Stimulated activated CD4-positive, alpha-beta T cell treated with anti-CD3 and anti-CD28 coated beads, Interleukin-4, amount 100 ng/mL, for 24 hours (primary cell): ENCODE data around the gene DHX34.
A peak's percentile ranks its signal among the peaks of the same experiment; 100 is the strongest.
"Not testable (repeated sequence)": the region's sequence is repeated elsewhere in the genome, so short reads cannot be mapped to it uniquely, and the experiment has no call there.

Experiments
- DNase-seq: peaks from one replicate; pipeline ENCODE4 v3.0.0-alpha.2; 2020

Gene DHX34

DNA sequence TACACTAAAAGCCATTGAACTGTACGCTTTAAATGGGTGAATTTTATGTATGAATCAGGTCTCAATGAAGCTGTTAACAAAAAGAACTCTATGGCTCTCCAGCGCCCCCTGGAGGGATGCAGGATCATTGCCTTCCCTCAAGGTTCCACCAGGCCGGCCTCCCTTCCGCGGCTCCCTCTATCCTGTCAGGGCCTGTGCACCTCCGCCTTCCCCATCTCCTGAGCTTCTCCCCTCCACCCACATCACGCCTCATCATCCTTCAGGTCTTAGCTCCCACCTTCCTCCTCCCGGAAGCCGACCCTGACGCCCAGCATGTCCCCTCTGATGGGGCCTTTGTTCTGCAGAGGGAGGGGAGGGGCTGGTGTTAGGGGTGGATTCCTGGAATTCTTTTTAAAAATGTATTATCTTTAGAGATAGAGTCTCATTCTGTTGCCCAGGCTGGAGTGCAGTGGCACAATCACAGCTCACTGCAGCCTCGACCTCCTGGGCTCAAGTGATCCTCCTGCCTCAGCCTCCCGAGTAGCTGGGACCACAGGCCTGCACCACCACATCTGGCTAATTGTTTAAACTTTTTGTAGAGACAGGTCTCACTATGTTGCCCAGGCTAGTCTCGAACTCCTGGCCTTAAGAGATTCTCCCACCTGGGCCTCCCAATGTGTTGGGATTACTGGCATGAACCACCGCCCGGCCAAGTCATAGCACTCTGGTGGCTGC, 42.6 kb downstream of the DHX34 start:
- peak; percentile 87 for DNase-seq

DNA sequence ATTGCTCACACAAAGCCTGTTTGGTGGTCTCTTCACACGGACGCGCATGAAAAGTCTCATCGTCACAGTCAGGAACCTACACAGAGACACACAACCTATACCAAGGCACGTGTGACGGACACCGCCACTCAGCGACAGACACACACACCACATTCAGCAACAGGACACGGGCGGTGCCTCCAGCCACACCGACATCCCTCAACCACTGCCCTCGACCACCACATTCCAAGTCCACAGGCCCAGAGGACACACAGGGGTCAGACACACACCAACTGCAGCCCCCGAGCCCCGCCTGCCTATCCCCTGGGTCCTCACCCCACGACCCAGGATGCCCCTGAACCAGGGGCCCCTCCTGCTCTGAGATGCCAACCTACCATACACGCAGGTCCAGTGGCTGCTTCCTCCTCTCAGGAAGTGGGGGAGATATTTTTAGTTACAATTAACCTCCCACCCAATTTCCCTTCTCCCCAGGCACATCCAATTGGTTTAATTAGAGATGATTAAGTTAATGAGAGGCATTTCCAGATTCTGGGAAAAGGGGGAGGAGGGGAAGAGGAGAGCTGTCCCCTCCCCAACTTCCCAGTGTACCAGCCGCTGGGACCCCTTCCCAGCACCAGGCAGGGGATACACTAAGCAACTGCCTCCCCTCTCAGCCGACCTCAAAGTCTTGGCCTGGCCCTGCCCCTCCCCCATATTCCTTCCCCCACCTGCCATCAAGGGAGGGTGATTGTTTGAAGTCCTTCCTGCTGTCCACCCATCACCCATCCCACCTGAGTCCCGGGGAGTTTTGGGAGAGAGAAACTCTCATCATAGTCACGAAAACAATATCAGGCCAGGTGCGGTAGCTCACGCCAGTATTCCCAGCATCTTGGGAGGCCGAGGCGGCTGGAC, 49.8 kb downstream of the DHX34 start:
- no peak for DNase-seq

DNA sequence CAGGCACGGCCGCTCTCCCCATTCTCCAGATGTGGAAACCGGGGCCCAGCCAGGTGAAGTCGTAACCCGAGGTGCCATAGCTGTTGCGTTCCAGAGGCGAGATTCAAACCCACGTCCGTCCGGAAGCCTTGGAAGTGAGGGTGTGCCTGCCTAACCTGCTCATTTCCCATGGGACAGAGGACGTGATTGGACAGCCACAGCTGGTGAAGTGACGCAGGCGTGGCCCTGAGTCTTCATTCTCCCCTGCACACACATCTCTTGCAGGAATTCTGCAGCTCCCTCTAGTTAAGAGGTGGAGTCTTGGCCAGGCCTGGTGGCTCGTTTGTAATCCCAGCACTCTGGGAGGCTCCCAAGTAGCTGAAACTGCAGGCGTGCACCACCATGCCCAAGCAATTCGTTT, 53.4 kb downstream of the DHX34 start:
- no peak for DNase-seq

DNA sequence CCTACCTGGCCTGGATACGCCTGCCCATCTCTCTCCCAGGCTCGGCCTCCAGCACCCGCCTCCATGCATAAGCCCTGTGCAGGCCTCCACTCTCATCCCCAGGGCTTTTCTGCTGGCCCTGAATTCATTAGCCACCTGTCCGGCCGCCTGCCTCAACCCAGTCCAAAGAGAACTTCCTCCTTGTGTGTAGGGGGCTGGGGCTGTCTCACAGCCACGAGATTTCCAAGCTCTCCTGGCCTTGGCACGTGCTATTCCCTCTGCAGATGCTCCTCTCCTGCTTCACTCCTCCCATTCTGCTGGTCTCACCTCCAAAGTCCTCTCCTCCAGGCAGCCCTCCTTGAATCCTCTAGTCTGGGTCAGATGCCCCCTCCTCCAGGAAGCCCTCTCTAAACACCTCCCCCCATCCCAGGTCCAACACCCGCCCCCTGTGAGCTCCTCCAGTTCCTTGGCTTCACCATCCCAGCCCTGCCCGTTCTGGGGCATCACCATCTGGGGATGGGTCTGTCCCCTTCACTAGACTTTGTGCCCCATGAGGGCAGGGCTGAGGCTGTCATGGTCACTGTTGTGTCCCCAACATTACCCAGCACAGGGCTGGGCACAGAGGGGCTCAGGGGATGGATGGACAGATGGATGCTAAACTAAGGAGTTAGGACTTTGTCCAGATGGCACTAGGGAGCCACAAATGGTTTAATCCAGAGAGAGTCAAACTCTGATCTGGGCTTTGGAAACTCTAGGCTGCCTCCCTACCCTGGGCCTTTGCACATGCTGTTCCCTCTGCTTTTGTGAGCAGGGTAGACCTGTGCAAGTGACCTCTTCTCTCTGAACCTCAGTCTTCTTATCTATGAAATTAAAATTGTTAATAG, 55.5 kb downstream of the DHX34 start:
- no peak for DNase-seq

DNA sequence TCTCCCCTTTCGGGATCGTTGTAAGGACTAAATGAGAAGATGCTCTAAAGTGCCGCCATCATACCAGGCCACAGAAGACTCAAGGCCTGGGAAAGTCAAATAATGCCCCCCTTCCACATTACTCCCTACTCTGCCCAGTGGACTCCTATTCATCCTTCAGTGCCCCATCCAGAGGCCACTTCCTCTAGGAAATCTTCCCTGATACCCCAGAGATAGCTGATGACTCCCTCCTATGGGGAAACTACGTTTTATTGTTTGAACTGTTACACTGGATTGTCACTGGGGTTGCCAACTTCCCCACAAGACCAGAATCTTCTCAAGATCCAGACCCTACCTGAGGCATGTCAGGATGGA, 56.1 kb downstream of the DHX34 start:
- DNase-seq = no peak

DNA sequence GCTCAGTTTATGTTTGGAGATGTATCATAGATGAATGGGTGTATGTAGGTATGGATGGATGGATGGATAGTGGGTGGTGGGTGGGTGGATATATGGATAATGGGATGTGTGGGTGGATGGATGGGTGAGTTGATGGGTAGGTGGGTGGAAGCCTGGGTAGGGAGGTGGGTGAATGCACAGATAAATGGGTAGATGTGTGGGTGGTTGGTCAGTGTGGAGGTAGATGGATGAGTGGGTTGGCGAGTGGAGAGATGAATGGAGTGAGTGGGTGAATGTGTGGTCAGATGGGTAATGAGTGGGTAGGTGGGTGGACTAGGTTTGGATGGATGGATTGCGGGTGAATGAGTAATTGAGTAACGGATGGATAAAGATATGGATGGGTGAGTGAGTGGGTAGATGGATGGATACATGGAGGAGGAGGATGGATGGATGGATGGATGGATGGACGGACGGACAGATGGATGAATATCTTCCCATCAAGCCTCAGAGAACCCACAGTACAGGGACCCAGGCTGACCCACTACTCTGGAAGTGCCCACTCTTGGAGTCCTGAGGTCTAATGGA, 56.8 kb downstream of the DHX34 start:
- no peak for DNase-seq

DNA sequence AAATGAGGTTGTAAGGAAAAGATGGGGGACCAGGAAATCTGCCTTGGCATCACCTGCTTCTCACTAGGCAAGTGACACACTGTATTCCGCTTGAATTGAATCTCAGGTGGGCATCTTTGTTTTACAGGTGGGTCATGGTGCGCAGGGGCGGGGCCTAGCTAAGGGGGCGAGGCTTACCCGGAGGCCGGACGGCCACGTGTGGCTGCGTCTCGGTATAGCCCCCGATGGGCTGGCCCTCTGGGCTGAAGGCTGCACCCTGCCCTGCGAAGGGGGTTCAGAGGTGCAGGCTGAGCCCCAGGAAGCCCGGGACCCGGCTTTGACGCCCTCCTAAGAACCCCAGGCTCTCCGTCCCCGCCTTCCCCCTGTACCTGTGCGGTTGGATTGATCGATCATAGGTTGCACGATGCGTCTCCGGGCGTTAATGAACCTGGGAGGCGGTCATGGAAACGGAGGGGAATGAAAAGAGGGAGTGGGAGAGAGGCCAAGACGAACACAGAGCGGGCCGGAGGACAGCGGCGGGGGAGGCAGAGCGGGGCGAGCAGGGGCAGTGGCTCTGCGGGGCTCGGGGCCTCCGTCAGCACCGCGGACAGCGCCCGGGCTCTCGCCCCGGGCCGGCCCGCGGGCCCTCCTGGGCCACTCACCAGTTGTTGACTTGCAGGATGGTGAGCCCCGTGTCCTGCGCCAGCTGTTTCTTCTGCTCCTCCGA, 57.7 kb downstream of the DHX34 start:
- DNase-seq = no peak

DNA sequence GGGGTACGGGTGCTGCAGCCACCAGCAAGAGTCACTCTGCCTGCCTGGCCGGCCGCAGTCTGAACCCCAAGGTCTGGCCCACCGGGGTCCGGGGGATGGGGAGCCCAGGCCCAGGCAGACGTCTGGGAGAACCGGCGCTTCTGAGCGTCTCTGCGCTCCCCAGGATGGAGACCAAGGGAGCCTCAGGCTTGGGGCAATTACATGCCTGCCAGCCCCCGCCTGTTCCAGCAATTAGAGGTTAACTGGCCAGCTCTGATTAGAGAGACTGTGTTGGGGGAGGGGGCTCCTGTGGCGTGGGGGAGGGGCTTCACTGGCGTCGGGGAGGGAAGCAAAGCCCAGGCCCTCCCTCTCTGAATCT, 58.3 kb downstream of the DHX34 start:
- no peak for DNase-seq

DNA sequence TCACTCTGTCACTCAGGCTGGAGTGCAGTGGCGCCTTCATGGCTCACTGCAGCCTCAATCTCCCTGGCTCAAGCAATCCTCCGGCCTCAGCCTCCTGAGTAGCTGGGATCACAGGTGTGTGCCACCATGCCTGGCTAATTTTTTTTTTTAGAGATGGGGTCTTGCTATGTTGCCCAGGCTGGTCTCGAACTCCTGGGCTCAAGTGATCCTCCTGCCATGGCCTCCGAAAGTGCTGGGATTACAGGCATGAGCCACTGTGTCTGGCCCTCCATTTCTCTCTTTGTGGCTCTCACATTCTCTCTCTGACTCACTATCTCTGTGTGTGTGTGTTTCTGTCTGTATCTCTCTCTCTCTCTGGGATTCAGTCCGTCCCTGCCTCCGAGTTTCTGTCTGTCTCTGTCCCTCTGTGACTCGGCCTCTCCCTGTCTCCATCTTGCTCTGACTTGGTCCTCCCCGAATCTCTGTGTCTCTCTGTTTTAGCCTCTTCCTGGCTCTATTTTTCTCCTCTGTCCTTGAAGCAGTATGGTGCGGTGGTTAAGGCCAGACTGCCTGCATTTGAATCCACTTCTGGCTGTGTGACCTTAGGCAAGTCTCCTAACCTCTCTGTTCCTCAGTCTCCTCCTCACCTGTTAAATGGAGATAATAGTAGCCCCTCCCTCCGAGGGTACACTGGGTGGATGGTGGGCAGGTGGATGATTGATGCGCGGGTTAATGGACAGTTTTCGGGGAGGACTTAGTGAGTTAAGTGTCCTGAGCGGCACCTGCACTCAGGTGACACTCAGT, 59.2 kb downstream of the DHX34 start:
- no peak for DNase-seq

DNA sequence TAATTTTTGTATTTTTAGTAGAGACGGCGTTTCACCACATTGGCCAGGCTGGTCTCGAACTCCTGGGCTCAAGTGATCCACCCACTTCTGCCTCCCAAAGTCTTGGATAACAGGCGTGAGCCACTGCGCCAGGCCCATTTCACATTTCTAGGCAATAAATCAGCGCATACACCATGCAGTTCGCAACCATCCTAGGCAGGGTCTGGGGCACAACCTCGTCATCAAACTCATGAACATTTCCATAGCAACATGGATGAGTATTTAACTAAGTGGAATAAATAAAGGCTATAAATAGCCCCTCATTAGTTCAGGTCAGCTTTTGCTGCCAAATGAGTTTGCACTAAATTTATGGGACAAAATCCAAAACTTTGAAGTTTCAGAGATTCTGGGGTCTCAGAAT, 62.0 kb downstream of the DHX34 start:
- DNase-seq = no peak

DNA sequence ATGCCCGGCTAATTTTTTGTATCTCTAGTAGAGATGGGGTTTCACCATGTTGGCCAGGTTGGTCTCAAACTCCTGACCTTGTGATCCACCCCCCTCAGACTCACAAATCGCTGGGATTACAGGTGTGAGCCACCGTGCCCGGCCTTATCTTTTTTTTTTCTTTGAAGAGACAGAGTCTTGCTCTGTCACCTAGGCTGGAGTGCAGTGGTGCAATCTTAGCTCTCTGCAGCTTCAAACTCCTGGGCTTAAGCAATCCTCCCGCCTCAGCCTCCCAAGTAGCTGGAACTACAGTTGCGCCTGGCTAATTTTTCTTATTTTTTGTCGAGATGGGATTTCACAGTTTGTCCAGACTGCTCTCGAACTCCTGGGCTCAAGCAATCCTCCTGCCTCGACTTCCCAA, 62.6 kb downstream of the DHX34 start:
- DNase-seq = not testable (repeated sequence)

DNA sequence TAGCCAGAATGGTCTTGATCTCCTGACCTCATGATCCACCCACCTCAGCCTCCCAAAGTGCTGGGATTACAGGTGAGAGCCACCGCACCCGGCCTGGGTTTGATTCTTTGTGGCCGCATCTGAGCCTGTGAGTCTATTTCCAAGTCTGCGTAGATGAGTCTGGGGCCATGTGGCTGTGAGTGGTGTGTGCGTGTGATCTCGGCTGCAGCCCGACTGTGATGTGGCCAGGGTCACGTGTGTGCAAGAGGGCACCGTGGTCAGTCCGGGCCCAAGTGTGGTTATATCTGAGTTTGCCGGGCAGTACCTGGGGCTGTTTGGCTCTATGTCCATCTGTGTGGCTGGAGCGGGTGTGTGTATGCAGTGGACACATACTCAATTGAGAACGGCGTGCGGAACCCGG, 64.8 kb downstream of the DHX34 start:
- DNase-seq = no peak

DNA sequence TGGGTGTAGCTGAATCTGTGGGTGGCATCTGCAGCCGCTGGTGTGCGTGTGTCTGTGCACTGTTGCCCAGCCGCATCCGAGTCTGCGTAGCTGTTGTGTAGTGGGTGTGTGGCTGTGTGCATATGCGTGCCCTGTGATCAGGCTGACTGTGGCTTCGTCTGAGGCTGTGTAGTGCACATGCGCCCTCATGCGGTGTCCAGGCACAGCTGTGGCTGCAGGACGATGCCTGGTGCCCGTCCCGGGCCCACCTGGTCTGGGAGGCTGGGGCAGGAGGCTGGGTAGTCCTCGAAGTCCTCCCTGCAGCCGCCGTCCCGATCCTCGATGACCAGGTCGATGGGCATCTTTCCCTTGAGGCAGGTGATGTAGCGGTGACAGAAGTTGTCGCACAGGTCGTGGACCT, 65.4 kb downstream of the DHX34 start:
- DNase-seq = no peak

DNA sequence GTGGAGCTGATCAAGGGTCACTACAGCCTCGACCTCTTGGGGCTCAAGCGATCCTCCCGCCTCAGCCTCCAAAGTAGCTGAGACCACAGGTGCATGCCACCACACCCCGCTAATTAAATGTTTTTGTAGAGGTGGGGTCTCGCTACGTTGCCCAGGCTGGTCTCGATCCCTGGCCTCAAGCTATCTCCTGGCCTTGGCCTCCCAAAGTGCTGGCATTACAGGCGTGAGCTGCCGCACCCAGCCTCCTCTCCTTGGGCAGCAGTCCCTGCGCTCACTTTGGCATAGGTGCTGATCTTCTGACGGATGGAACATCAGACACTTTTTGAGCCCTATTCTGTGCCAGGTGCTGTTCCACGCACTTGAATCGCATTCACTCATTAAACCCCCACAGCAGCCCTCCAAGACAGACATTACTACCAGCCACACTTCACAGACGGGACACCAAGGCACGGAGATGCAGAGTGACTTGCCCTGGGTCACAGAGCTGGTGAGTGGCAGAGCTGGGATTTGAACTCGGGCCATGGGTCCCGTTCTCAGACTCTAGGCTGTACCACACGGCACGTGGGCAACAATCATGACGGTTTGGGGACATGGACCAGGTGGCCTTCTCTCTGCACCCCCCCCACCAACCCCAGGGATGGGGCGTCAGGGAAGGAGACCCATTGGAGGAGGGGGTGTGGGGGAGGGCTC, 67.0 kb downstream of the DHX34 start:
- DNase-seq = no peak

DNA sequence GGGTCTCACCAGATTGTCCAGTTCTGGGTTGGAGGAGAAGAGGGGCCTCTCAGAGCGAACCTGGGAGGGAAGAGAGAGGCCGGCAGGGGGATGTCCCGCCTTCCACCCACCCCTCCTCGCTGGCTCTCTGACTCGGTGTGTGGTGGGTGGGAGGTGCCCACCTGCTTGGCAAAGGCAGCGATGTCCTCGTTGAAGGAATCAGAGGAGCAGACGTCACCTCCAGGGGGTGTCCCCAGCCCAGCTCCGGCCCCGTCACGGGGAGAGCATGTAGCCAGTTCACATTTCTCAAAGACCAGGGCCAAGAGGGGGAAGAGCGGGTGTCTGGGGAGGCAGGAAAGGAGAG, 67.5 kb downstream of the DHX34 start:
- no peak for DNase-seq

DNA sequence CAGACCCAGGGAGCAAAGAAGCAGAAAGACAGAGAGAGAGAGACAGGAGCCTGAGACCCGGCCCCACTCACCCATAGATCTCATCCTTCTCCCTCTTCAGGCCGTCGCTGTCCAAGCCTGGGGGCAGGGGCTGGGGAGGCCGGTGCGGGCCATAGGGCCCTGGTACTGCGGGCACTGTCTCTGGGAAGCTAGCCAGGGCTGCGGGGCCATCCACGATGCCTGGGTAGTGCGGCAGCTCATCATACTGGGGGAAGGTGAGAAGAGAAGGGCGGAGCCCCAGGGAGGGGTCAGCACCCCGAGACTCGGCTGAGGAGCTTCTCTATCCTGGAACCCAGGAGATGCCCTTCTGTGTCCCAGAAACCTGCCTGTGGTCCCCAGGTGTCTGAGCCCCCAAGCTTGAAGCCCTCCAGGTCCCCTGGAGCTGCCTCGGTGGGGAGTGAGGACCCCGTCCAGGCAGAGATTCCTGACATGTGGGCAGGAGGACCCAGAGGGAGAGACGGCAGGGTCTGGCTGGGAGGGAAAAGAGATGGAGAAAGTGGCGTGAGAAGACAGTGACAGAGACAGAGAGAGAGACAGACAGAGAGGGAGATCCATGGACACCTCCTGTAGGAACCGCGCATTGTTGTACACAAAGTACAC, 68.1 kb downstream of the DHX34 start:
- no peak for DNase-seq

DNA sequence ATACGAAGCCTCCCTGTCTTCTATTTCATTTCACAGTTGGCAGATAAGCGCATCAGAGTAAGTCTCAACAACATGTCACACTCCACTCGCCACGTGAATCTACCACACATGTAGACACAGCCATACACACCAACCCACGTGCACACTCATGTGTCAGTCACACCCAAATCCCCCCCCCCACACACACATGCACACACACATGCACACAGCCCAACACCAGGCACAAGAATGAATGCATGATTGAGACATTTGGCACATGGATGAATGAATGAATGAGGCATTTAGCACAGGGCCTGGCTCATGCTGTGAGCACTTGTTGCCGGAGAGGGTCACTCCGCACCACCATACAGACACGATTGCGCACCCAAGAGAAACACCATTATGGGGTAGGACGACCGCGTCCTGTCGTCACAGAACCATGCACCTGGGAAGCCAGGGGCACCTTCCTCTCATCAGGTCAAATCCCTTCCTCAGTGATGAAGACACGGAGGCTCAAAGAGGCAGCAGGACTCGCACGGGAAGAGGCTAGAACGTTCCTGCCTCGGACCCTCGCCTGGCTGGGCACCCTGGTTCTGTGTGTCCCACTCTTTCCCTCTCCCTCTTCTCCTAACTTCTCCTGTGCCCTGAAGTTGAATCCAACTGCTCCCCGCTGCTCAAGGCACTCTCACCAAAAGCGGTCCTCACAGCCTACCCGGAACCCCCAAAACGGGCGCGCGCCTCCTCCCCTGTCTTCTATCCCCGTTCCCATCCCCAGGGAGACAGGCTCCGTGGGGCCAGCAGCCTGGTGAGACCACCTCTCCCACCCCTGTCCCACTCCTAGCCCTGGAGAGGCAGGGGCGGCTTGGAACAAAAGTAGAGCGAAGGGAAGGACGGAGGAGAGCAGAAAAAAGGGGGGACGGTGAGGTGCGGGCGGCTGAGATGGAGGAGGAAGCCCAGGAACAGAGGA, 68.9 kb downstream of the DHX34 start:
- DNase-seq = no peak

DNA sequence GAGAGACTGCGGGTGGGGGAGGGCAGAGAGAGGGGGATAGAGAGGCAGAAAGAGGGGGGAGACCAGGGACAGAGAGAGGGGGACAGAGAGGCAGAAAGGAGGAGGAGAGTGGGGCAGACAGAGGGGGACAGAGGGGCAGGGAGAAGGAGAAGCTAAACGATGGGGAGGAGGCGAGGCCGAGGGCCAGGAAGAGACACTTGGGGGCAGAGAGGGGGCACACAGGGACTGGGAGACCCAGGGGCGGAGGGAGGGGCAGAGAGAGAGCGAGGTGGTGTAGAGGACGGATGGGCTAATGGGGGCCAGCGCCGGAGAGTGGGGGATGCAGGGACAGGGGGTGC, 69.5 kb downstream of the DHX34 start:
- DNase-seq = no peak

DNA sequence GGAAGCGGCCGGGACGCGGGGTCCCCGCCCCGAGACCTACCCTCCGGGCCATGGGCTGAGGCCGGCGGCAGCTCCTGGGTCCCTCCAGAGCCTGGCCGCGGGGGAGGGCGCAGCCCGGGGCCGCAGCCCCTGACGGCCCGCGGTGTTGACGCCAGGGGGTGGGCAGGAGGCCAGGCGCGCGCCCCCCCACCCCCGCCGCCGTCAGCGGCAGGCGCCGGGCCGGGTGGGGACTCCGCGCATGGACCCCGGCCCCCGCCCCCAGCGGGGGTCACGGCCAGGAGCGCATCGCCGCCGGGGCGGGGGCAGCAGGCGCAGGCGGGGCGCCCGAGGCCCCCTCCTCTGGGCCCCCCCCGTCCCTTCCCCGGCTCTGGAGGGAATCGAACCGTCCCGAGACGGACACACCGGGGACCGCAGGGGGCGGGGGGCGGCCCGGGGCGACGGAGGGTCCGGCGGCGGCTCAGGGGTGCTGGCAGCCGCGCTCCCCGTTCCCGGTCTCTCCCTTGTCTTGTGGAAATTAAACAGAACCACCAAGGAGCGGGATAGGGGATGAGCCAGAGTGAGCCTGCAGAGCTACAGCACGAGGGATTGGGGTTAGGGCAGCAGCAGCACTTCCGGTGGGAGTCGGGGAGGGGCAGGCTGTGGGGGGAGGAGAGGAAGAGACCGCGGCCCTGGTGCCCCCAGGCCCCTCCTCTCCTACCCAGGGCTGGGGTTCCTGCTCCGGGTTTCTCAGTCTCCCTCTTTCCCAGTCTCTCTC, 70.1 kb downstream of the DHX34 start, which contains the start of gene MEIS3:
MEIS3 (minus strand) TSS at position 498 of the 754 bp plus-strand sequence; CDS start at position 52, 446 bp downstream.
- no peak for DNase-seq
